Measurements from ENCODE around the gene PPP1R37.

The PPP1R37 gene

GRCh38 chr19:45146251-45146650 is 53.3 kb downstream of the PPP1R37 start:
- H2AFZ ChIP-seq: no peak overlapping the region
- H3K4me2 ChIP-seq (ENCODE audit: low read length): no peak overlapping the region
- H3K27ac ChIP-seq: no peak overlapping the region
- H3K36me3 ChIP-seq (ENCODE audit: control insufficient read depth, insufficient read depth, low read length): no peaks in the 10 kb centered on the region
- H3K27me3 ChIP-seq (ENCODE audit: control insufficient read depth, insufficient read depth, low read length): no peaks in the 10 kb centered on the region
- H3K4me3 ChIP-seq (ENCODE audit: low read depth, low read length): no peak overlapping the region
- H3K79me2 ChIP-seq: peaks cover 22% of the 10 kb centered on the region
- TF ChIP-seq CTCF (IDR thresholded peaks at IDR 0.05): no peak
- H3K4me1 ChIP-seq: no peaks in the 10 kb centered on the region
- H3K9me3 ChIP-seq (ENCODE audit: control insufficient read depth, low read length): no peaks in the 10 kb centered on the region
- H3K9ac ChIP-seq: no peak overlapping the region

GRCh38 chr19:45146741-45147205 is 53.8 kb downstream of the PPP1R37 start:
- H3K4me3 ChIP-seq (ENCODE audit: low read depth, low read length): no peak overlapping the region
- no peak overlapping the region for H2AFZ ChIP-seq
- H3K9ac ChIP-seq: no peak overlapping the region
- H3K9me3 ChIP-seq (ENCODE audit: control insufficient read depth, low read length): no peaks in the 10 kb centered on the region
- TF ChIP-seq CTCF (IDR thresholded peaks at IDR 0.05): no peak
- H3K4me2 ChIP-seq (ENCODE audit: low read length): no peak overlapping the region
- H3K27ac ChIP-seq: no peak overlapping the region
- H3K27me3 ChIP-seq (ENCODE audit: control insufficient read depth, insufficient read depth, low read length): no peaks in the 10 kb centered on the region
- no peaks in the 10 kb centered on the region for H3K4me1 ChIP-seq
- no peaks in the 10 kb centered on the region for H3K36me3 ChIP-seq (ENCODE audit: control insufficient read depth, insufficient read depth, low read length)
- H3K79me2 ChIP-seq: peaks cover 18% of the 10 kb centered on the region

- H3K4me3 ChIP-seq (ENCODE audit: low read depth, low read length): no peak overlapping the region
These were observed 55.1 kb downstream of the PPP1R37 start for GRCh38 chr19:45147835-45148676.

GRCh38 chr19:45149129-45149528 is 56.1 kb downstream of the PPP1R37 start:
- H3K4me2 ChIP-seq (ENCODE audit: low read length): no peak overlapping the region
- no peak overlapping the region for H3K27ac ChIP-seq
- no peaks in the 10 kb centered on the region for H3K27me3 ChIP-seq (ENCODE audit: control insufficient read depth, insufficient read depth, low read length)
- H3K9me3 ChIP-seq (ENCODE audit: control insufficient read depth, low read length): no peaks in the 10 kb centered on the region
- H3K4me3 ChIP-seq (ENCODE audit: low read depth, low read length): no peak overlapping the region
- peaks cover 4% of the 10 kb centered on the region for H3K4me1 ChIP-seq
- no peaks in the 10 kb centered on the region for H3K36me3 ChIP-seq (ENCODE audit: control insufficient read depth, insufficient read depth, low read length)
- no peak overlapping the region for H2AFZ ChIP-seq
- no peak for TF ChIP-seq CTCF (IDR thresholded peaks at IDR 0.05)
- H3K9ac ChIP-seq: no peak overlapping the region
- H3K79me2 ChIP-seq: peaks cover under 1% of the 10 kb centered on the region

More at GRCh38 chr19:45147835-45148676, 55.1 kb downstream of the PPP1R37 start:
- Histone ChIP-seq H3K4me1 (peaks cover 4% of the 10 kb centered on the region), H3K79me2 (peaks cover 7% of the 10 kb centered on the region), H2AFZ (no peak overlapping the region), H3K36me3 (ENCODE audit: control insufficient read depth, insufficient read depth, low read length) (no peaks in the 10 kb centered on the region), H3K27me3 (ENCODE audit: control insufficient read depth, insufficient read depth, low read length) (no peaks in the 10 kb centered on the region), H3K9ac (no peak overlapping the region), H3K27ac (no peak overlapping the region), H3K4me2 (ENCODE audit: low read length) (no peak overlapping the region), H3K9me3 (ENCODE audit: control insufficient read depth, low read length) (no peaks in the 10 kb centered on the region)
- no peak for TF ChIP-seq CTCF (IDR thresholded peaks at IDR 0.05)

- Histone ChIP-seq H3K36me3 (ENCODE audit: control insufficient read depth, insufficient read depth, low read length) (no peaks in the 10 kb centered on the region), H3K27me3 (ENCODE audit: control insufficient read depth, insufficient read depth, low read length) (no peaks in the 10 kb centered on the region), H3K9ac (no peak overlapping the region), H3K4me3 (ENCODE audit: low read depth, low read length) (no peak overlapping the region), H2AFZ (no peak overlapping the region), H3K27ac (no peak overlapping the region), H3K4me2 (ENCODE audit: low read length) (no peak overlapping the region), H3K4me1 (peaks cover 4% of the 10 kb centered on the region), H3K9me3 (ENCODE audit: control insufficient read depth, low read length) (no peaks in the 10 kb centered on the region), H3K79me2 (no peaks in the 10 kb centered on the region)
- no peak for TF ChIP-seq CTCF (IDR thresholded peaks at IDR 0.05)
These were observed 57.2 kb downstream of the PPP1R37 start for GRCh38 chr19:45150180-45150579.

Data from parathyroid adenoma (tissue), 2 donors.